HG03439 (cell line): ENCODE results near the gene SLC46A1.

Experiments
- ATAC-seq: cut with Tn5 transposase; IDR thresholded peaks from one replicate; pipeline ENCODE4 v1.9.1; 2021; ENCODE audit warnings: mild to moderate bottlenecking, moderate library complexity; ENCODE audit not compliant: unreplicated experiment

The SLC46A1 gene

DNA sequence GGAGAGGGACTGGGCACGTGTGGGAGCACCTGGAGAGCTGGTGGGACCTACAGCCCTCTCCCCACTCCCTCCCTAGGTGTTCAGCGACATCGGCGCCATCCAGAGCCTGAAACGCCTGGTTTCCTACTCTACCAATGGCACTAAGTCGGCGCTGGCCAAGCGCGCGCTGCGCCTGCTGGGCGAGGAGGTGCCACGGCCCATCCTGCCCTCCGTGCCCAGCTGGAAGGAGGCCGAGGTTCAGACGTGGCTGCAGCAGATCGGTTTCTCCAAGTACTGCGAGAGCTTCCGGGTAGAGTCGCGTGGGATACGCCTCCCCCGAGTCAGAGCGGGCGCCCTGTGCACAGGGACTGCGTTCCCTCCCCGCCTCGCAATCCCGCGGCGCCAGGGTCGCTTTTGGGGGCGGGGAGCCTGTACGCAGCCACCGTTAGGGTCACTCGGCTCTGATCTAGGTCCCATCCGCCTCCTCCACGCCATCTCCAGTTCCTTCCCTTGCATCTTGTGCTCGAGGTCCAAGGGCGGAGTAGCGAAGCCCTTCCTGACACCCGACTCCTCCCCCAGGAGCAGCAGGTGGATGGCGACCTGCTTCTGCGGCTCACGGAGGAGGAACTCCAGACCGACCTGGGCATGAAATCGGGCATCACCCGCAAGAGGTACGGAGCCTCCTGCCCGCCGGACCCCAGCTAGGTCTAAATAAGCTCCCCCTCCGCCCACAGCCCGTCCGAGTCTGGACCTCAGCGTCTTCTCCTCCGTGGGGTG lies 21.6 kb downstream of the SLC46A1 start:
- ATAC-seq: no peak

DNA sequence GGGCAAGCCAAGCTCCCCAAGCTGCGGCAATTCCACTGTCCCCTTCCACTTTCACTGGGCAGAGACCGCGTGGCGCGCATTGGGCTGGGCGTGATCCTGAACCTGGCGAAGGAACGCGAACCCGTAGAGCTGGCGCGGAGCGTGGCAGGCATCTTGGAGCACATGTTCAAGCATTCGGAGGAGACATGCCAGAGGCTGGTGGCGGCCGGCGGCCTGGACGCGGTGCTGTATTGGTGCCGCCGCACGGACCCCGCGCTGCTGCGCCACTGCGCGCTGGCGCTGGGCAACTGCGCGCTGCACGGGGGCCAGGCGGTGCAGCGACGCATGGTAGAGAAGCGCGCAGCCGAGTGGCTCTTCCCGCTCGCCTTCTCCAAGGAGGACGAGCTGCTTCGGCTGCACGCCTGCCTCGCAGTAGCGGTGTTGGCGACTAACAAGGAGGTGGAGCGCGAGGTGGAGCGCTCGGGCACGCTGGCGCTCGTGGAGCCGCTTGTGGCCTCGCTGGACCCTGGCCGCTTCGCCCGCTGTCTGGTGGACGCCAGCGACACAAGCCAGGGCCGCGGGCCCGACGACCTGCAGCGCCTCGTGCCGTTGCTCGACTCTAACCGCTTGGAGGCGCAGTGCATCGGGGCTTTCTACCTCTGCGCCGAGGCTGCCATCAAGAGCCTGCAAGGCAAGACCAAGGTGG lies 24.7 kb downstream of the SLC46A1 start:
- no peak for ATAC-seq

DNA sequence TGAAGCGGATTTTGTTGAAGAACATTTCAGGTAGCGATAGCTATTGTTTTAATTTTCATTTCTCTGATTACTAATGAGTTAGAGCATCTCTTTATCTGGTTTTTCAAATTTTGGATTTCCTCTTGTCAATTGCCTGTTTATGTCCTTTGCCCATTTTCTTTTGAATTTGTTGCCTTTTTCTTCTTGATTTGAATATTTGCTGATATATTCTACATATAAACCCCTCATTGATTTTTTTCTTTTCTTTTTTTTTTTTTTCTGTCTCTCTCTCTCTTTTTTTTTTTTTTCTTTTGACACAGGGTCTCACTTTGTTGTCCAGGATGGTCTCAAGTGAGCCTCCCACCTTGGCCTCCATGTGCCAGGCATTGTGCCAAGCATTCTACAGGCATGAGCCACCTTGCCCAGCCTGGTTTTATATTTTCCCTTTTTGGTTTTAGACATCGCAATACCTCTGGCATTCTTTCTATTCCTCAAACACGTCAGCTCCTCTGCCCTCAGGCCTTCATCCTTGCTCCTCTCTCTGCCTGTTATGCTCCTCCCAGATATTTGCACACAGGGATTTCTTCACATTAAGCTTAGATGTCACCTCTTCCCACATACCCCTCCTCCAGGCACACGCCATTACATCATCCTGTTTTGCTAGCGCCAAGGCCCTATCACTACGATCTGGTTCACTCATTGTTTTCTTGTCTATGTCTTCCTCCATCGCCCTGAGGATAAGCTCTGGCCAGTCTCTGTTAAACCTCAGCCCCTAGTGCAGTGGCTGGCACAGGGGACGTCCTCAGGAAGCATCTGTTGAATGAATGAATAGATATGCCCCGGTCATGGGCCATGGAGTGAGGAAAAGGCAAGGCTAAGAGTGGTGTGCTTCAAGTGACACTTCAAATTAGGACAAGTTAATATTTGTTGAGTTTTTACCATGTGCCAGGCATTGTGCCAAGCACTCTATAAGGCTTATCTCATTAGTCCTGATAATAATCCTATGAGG lies 25.9 kb downstream of the SLC46A1 start:
- ATAC-seq: no peak

DNA sequence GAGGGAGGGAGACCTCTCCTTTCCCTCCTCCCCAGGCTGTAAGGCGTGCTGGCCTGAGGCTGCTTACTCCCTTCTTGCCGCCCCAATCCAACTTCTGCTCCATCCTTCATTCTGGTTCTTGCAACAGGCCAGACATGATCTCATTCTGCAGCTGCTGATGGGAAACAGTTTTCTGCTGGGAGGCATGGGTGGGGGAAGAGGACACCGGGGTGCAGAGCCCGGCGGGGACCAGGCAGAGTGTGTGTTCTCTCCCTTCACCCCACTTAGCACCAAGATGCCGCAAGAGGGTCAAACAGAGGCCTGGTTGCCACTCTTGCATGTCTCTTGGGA lies 33.1 kb downstream of the SLC46A1 start:
- ATAC-seq: no peak

DNA sequence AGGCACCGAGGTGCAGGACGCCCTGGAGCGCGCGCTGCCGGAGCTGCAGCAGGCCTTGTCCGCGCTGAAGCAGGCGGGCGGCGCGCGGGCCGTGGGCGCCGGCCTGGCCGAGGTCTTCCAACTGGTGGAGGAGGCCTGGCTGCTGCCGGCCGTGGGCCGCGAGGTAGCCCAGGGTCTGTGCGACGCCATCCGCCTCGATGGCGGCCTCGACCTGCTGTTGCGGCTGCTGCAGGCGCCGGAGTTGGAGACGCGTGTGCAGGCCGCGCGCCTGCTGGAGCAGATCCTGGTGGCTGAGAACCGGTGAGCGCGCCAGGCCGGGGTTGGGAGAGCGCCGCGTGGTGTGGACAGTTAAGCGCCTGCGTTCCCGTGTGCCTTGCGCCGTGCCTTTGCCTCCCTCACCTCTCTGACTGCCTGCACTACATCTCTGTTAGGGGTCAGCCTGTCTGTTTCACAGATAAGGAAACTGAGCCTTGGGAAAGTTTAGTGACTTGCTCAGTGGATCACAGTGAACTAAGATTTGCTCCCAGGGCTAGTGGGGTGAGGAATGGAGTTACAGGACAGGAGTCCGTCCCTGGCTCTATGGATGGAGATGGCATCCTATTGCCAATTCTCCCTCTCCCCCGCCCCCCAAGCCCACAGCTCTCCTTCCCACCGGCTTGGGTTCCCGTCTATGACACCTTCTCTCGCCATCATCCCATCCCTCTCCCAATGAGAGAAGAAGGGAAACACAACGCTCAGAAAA lies 33.6 kb downstream of the SLC46A1 start:
- peak; percentile 15 for ATAC-seq

DNA sequence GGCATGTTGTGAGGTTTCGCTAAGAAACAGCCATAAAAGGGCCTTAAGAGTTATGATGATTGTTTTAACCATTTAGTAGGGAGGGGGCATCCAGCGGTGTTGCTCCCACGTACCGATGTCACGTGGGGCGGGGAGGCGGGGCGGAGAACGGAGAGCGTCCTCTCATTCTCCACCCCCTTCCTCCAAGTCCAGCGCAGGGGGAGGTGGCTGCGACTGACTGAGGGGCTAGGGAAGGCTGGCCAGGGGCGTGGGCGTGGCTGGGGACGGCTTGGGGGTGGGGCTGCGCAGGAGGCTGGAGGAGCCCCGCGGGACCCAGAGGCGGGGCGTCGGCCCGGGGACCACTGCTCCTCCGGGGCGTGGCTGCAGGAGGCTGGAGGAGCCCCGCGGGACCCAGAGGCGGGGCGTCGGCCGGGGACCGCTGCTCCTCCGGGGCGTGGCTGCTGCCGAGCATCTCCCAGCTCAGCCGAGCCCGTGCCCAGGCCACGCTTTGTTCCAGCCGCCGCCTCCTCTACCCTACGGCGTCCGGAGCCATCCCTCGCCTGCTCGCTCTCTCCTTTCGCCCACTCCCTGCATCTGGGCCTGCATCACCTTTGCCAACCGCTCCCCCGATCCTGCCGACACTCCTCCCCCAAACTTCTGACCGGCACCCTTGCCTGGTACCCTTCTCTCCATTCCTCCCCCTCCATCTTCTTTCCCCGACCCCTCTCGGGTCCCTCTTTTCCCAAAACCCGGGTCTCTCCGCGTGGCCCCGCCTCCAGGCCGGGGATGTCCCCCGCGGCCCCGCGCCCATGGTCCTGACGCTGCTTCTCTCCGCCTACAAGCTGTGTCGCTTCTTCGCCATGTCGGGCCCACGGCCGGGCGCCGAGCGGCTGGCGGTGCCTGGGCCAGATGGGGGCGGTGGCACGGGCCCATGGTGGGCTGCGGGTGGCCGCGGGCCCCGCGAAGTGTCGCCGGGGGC lies 34.5 kb downstream of the SLC46A1 start, which contains the start of gene SARM1:
TSS of gene SARM1 (plus strand) at position 450 of the 958 bp plus-strand sequence. CDS start at position 789, 339 bp downstream.
- peak; percentile 62 for ATAC-seq

DNA sequence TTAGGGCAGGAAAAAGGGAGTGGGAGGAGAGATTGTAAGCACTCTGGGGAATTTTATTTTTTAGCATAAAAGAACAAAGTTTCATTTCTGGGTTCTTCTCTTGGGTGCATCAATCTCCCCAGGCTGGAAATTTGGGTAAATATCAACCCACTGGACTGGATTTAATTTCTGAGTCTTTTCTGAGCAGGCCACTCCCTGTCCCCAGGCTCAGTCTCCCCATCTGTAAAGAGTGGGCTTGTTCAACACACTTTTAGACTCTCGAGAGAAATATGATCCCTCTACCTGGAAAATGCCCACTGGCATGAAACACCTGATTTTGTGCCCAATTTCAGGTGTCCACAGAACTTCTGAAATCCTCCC lies 35.3 kb downstream of the SLC46A1 start:
- no peak for ATAC-seq

DNA sequence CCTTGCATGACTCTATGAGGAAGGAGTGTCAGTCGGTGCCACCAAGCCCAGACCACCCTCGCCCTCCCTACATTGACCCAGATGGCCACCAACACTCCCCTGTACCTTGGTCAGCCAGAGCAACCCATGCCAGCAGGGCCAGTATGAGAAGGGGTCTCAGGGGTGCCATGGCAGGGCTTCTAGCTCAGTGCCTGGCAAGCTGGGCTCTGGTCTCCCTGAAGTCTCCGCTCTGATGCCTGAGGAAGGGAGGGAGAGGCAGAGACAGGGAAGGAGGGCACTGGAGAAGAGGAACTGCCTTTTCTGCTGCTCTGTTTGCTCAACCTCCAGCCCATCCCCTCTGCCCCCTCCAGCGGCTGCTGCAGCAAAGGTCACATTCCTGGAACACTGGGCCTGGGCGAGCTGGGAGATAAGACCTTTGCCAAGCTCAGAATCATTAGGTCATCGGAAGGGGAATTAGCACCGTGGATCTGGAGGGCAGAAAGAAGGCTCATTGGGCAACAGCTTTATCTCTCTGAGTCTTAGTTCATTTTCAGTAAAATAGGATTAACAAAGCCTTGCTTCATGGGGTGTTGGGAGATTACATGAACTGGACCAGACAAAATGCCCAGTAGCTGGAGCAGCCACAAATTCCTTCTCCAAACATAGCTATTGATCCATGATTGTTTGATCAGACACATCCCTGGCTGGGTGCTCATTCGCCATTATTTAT lies 35.8 kb downstream of the SLC46A1 start, which contains the start of gene VTN:
TSS of gene VTN (minus strand) at position 273 of the 709 bp plus-strand sequence. CDS start at position 169, 104 bp downstream.
- no peak for ATAC-seq

DNA sequence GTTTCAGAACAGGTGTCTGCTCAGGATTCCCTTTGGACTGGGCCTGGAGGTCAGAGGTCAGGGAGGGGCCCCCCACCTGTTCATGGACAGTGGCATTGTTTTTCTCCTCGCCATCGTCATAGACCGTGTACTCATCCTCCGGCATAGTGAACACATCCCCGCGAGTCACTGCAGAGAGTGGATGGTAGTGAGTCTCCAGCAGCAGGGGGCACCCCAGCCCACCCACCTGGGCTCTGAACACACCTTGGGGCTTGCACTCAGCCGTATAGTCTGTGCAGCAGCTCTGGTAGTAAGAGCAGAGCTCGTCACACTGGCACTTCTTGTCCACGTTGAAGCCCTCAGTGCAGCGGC lies 36.4 kb downstream of the SLC46A1 start:
- ATAC-seq: no peak

DNA sequence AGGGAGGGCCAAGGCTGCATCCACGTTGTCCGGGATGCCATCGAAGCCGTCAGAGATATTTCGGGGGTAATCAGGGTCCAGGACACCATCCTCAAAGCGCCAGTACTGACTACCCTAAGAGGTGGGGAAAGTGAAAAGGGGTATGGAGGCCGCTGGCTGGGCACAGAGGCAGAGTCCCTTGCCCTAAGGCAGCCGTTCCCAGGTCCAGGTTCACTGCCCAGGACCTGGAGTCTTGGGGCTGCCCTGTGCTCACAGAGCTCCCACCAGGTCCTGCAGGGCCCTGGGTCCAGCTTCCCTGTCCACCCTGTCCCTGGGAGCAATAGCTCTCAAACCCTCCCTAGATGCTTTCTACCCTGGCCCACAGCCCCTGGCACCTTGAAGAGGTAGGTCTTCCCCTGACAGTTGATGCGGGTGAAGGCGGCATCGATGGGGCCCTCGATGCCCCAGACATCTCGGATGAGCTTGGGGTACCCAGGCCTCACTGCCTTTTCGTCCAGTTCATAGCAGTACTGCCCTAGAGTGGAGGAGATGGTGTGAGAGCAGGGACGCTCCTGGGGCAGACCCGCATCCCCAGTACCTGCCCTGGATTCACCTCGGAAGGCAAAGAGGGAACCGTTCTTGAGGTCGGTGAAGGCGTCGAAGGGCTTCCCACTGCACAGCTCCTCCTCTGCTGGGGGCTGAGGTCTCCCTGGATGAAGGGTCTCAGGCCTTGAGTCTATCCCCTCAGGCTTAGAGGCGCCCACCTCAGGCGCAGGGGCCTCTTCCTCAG lies 36.9 kb downstream of the SLC46A1 start:
- ATAC-seq: no peak

DNA sequence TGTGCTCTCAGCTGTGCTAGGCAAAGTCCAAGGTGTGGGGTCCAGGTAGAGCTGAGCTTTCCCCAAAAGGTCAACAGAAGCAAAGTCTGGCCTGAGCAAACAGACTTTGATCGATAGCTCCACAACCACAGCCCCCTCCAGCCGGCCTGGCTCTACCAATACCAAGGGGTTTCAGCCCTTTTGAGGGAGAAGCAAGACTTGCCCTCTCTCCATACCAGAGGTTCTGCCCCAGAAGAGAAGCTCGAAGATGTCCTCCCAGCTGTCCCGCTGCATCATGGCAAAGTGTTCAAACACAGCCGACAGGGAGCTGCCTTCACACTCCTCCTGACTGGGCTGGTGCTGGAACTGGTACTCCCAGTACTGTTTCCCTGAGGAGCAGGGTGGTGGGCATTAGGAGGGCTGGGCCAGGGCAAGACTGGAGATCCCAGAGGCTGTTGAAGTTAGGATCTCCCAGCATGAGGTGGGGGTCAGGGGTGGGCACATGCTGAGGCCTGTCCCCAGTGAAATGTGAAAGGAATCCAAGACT lies 37.6 kb downstream of the SLC46A1 start:
- ATAC-seq: no peak

DNA sequence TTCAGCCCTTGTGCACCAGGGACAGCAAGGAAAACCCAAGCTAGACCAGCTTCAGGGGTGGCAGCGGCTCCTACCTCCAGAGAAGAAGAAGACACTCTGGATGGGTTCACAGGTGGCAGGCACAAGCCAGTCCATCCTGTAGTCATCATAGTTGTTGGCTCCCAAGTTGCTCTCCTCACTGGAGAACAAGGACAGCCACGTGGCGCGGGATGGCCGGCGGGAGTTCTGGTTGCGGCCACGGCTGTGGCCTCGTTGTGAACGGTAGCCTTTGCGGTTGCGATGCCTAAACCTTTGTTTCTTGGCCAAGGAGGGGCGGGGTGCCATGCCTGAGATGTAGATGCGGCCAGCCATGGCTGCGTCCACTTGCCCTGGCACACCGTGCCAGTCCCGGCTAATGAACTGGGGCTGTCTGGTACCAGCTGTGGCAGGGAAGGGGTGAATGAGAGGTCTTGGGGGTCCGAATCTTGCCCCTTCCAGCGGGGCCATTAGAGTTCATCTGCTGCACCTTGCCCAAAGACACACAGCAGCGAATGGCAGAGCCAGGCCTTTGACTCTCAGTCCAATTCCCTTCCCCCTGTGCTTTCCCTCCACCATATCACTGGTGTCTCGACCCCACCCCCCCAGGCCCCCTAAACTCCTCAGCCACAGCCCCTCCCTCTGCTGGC lies 38.2 kb downstream of the SLC46A1 start:
- ATAC-seq: no peak

DNA sequence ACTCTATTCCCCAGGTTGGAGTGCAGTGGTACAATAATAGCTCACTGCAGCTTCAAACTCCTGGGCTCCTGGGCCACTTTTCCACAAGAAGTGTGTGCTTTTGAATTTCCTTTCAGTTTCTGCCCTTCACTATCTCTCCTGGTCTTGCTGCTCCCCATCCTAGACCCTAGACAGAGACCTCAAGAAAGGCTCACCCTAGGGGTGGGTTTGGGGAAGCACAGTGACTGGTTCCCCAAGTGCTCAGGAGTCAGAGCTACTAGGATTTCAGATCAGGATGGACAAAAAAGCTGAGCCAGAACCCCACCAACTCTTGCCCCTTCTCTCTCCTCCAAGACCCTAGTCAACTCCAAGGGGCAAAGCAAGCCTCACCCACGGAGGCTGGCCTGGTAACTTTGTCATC lies 39.4 kb downstream of the SLC46A1 start:
- no peak for ATAC-seq

DNA sequence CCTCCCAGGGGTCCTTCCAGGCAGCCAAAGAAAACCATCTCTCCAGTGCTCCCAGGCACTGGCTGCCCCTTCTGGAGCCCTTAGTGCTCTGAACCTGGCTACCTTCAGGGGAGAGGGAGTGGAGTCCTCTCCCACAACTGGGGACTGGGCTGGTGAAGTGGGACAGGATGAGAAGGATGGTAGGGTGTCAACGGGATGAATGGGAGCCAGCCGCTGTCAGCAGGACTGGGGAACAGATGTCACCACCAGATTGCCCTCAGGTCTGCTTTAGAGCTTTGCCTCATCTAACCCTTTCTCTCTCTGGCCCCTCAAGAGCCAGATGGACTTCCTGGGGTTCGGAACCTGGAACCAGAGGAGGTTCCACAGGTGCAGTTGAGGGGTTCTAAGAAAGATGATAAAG lies 40.5 kb downstream of the SLC46A1 start:
- ATAC-seq: no peak

DNA sequence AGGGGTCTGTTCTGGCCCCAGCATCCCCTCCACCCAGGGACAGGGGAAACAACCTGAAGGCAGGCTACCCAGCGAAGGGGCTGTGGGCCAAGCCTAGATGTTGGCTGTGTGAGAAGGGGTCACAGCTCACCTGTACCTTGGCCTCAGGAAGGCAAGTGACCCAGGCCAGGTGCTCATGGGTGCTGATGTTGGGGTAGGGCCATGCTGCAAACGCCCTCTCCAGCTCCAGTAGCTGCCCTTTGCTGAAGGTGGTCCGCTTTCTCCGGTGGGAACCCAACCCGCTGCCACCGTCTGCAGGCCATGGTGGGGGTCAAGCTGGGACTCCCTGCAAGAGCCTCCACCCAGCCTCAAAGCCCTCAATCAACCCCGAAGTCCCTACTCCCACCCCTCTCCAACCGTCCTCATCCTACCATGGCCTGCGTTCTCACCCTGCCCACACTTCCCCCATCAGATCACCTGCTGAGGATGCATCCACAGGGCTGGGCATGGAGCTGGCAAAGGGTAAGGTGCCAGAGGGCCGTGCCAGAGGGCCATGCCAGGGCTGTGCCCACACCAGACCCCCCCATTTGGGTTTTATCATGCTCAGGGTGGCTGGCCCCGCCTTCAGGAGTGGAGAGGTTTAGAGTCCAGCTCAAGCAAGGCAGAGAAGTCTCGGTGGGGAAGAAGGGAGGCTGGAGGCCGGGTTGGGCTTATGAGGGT lies 41.2 kb downstream of the SLC46A1 start, which contains the start of gene SEBOX:
TSS of gene SEBOX (minus strand) at position 535 of the 699 bp plus-strand sequence. CDS start at position 487, 48 bp downstream.
- no peak for ATAC-seq

DNA sequence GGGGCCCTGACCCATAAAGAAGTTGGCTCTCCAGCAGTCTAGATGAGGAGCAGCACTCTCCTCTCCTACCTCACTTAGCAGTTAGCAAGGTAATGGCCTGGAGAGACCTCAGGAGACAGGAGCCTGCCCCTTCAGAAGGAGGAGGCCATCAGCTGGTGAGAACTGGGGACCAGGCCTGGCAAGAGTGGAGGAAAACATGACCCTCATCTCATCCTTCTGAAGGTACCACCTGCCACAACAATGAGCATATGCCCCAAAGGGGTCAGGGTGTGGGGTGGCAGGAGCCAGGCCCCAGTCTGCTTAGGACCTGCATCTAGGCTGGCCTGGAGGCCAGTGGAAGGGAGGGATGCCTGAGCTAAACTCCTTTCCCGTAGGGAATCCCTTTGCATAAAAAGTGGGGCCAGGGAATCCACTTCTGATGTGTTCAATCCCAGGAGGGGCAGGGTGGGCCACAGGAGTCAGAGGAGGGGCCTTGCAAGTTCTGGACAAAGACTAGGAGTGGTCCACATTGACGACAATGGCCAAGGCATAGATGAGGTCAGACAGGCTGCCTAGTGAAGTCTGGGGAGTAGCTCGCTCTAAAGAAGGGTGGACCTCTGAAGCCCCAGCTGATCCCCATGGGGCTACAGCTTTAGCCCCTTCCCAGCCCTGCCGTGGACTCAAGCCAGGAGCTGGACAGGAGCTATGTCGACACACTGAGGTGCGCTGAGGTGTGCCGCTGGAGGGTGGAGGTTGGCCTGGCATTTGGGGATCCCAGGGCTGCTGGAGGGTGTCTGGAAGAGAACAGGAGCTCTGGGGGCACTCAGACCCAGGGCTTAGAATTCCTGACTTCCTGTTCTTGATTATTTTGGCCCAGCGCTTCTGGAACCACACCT lies 42.0 kb downstream of the SLC46A1 start:
- ATAC-seq: no peak
